HepG2 (cell line): ENCODE measurements around the gene C2orf80. TPM values are rescaled to one million over a fixed set of nuclear protein-coding genes. Genes with fewer than 3 reads are reported as not detected.

ENCODE experiments used
- EHMT2 ChIP-seq: fragments of 200-600 bp; sonication (generic); IDR thresholded peaks from 2 replicates; pipeline ENCODE4 v1.7.0; 2017; ENCODE audit warnings: antibody characterized with exemption, low read depth, low read length, borderline replicate concordance
- ERF ChIP-seq: IDR thresholded peaks from 2 replicates; pipeline ENCODE4 v1.6.1; 2018; ENCODE audit warnings: missing biosample characterization, missing genetic modification reagents
- IKZF4 ChIP-seq: sonication (generic); formaldehyde crosslinking; IDR thresholded peaks from 2 replicates; pipeline ENCODE4 v1.5.1; 2020; ENCODE audit warnings: borderline replicate concordance, mild to moderate bottlenecking, low read depth, missing genetic modification reagents; ENCODE audit errors: not compliant biosample characterization
- JDP2 ChIP-seq: sonication (generic); formaldehyde crosslinking; IDR thresholded peaks from 2 replicates; pipeline ENCODE4 v1.8.1; 2022; ENCODE audit warnings: missing genetic modification reagents, borderline replicate concordance
- KDM1A ChIP-seq: IDR thresholded peaks from 2 replicates; pipeline ENCODE4 v1.6.1; 2016; ENCODE audit warnings: missing compliant biosample characterization
- KLF6 ChIP-seq: IDR thresholded peaks from 2 replicates; pipeline ENCODE4 v1.8.0; 2016; ENCODE audit warnings: missing biosample characterization, missing genetic modification reagents
- KMT2B ChIP-seq: IDR thresholded peaks from 2 replicates; pipeline ENCODE4 v1.6.1; 2016; ENCODE audit warnings: missing genetic modification reagents, missing compliant biosample characterization
- MIER3 ChIP-seq: IDR thresholded peaks from 2 replicates; pipeline ENCODE4 v1.6.1; 2016; ENCODE audit warnings: missing compliant biosample characterization, borderline replicate concordance
- RFXAP ChIP-seq: sonication (generic); formaldehyde crosslinking; IDR thresholded peaks from 2 replicates; pipeline ENCODE4 v1.4.0; 2020; ENCODE audit warnings: missing genetic modification reagents, borderline replicate concordance
- THAP7 ChIP-seq: sonication (generic); formaldehyde crosslinking; IDR thresholded peaks from 2 replicates; pipeline ENCODE4 v1.8.1; 2023; ENCODE audit warnings: mild to moderate bottlenecking, missing genetic modification reagents
- ZBTB7B ChIP-seq: sonication (generic); formaldehyde crosslinking; IDR thresholded peaks from 2 replicates; pipeline ENCODE4 v1.4.0; 2020; ENCODE audit warnings: missing genetic modification reagents
- ZBTB8A ChIP-seq: sonication (generic); formaldehyde crosslinking; IDR thresholded peaks from 2 replicates; pipeline ENCODE4 v1.4.0; 2020; ENCODE audit warnings: mild to moderate bottlenecking, low read depth, missing genetic modification reagents, borderline replicate concordance
- ZNF10 ChIP-seq: sonication (generic); formaldehyde crosslinking; IDR thresholded peaks from 2 replicates; pipeline ENCODE4 v1.4.0; 2020; ENCODE audit warnings: mild to moderate bottlenecking, low read depth, missing genetic modification reagents, borderline replicate concordance
- ZNF142 ChIP-seq: sonication (generic); formaldehyde crosslinking; IDR thresholded peaks from 2 replicates; pipeline ENCODE4 v1.4.0; 2020; ENCODE audit warnings: missing genetic modification reagents
- ZNF230 ChIP-seq: sonication (generic); formaldehyde crosslinking; IDR thresholded peaks from 2 replicates; pipeline ENCODE4 v1.4.0; 2020; ENCODE audit warnings: mild to moderate bottlenecking, missing genetic modification reagents
- ZNF766 ChIP-seq: sonication (generic); formaldehyde crosslinking; IDR thresholded peaks from 2 replicates; pipeline ENCODE4 v1.5.0; 2020; ENCODE audit warnings: missing genetic modification reagents, borderline replicate concordance
- polyA plus RNA-seq, 8 experiments: library from polyadenylated mRNA; depleted of rRNA in 3 of 8; stranded (reverse) in 7 of 8; unstranded in 1 of 8; fragments of >200 nt; fragmentation: Illumina TruSeq in 4 of 8; extraction: Trizol in 4 of 8; gene quantifications; 2 replicates each; pipeline versions ENCODE4 v1.2.1 to v1.2.3, GENCODE V29; 2011 to 2016; ENCODE audit warnings: low read depth in 4 of 8, missing spikeins in 1 of 8, mixed read lengths in 1 of 8; ENCODE audit not compliant: insufficient read depth in 1 of 8
- total RNA-seq, 5 experiments: library from RNA; depleted of rRNA; stranded (reverse); fragments of >200 nt; fragmentation: Illumina TruSeq; extraction: Trizol; gene quantifications; 2 replicates each; pipeline ENCODE4 v1.2.3, GENCODE V29; 2016; ENCODE audit warnings: low read depth in 1 of 5
- TF ChIP-seq, protein P1 (sequence below): sonication (generic); formaldehyde crosslinking; IDR thresholded peaks from 2 replicates; pipeline ENCODE4 v1.4.0; 2020; ENCODE audit warnings: mild to moderate bottlenecking, missing genetic modification reagents
- TF ChIP-seq, protein P2 (sequence below): sonication (generic); formaldehyde crosslinking; IDR thresholded peaks from 2 replicates; pipeline ENCODE4 v1.4.0; 2020; ENCODE audit warnings: mild to moderate bottlenecking, low read depth, missing genetic modification reagents

The C2orf80 gene
- total and polyA plus RNA-seq, 2 of the 13 experiments (the other 11 are each of a cell fraction or from before 2014, with no cell fraction given) = not detected

DNA sequence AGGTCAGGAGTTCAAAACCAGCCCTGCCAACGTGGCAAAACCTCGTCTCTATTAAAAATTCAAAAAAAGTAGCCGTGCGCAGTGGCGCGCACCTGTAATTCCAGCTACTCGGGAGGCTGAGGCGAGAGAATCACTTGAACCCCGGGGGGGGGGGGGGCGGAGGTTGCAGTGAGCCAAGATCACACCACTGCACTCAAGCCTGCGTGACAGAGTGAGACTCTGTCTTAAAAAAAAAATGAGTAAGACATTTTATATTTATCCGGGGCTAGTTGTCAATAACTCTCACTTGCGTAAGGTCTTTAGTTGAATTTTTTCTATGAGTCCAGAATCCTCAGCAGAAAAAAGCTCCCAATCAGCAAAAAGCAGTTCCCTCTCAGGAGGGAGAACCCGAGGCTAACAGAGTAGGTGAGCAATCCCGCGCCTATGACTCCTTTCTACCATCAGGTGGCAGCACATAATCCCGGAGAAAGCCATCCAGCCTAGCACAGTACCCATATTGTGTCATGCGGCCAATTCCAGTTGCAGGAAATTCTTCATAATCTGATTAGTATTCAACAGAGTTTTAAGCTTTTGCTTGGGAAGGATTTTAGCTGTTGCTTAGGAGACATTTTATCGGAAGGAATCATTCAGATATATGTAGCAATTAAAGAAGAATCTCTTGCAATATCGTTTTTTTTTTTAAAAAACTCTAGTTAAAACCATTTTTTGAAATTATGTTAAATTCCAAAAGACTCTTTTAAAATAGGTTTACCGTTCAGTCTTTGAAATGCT lies 14.6 kb downstream of the C2orf80 start (continued):
- TF ChIP-seq RFXAP (CRISPR knock-in tag) (no peak), THAP7 (CRISPR knock-in tag) (no peak), JDP2 (CRISPR knock-in tag) (no peak), ERF (CRISPR knock-in tag) (peak; percentile 58; the same call in 1 of the 2 replicates), KDM1A (no peak), ZNF230 (CRISPR knock-in tag) (no peak), ZBTB7B (CRISPR knock-in tag) (no peak), KLF6 (CRISPR knock-in tag) (no peak), MIER3 (CRISPR knock-in tag) (peak; percentile 36; the same call in 1 of the 2 replicates), ZNF142 (0 out of 2 replicates have a peak, but pooled peaks have one; percentile 43), KMT2B (CRISPR knock-in tag) (no peak), IKZF4 (CRISPR knock-in tag) (no peak), ZBTB8A (CRISPR knock-in tag) (no peak), EHMT2 (no peak), ZNF10 (no peak), ZNF766 (CRISPR knock-in tag) (no peak)
- TF ChIP-seq, protein P1, sequence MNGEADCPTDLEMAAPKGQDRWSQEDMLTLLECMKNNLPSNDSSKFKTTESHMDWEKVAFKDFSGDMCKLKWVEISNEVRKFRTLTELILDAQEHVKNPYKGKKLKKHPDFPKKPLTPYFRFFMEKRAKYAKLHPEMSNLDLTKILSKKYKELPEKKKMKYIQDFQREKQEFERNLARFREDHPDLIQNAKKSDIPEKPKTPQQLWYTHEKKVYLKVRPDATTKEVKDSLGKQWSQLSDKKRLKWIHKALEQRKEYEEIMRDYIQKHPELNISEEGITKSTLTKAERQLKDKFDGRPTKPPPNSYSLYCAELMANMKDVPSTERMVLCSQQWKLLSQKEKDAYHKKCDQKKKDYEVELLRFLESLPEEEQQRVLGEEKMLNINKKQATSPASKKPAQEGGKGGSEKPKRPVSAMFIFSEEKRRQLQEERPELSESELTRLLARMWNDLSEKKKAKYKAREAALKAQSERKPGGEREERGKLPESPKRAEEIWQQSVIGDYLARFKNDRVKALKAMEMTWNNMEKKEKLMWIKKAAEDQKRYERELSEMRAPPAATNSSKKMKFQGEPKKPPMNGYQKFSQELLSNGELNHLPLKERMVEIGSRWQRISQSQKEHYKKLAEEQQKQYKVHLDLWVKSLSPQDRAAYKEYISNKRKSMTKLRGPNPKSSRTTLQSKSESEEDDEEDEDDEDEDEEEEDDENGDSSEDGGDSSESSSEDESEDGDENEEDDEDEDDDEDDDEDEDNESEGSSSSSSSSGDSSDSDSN (CRISPR knock-in tag) = 0 out of 2 replicates have a peak, but pooled peaks have one; percentile 23
- TF ChIP-seq, protein P2, sequence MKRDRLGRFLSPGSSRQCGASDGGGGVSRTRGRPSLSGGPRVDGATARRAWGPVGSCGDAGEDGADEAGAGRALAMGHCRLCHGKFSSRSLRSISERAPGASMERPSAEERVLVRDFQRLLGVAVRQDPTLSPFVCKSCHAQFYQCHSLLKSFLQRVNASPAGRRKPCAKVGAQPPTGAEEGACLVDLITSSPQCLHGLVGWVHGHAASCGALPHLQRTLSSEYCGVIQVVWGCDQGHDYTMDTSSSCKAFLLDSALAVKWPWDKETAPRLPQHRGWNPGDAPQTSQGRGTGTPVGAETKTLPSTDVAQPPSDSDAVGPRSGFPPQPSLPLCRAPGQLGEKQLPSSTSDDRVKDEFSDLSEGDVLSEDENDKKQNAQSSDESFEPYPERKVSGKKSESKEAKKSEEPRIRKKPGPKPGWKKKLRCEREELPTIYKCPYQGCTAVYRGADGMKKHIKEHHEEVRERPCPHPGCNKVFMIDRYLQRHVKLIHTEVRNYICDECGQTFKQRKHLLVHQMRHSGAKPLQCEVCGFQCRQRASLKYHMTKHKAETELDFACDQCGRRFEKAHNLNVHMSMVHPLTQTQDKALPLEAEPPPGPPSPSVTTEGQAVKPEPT (CRISPR knock-in tag) = no peak
